Sigmoid colon (tissue), 4 donors: ENCODE data around the gene CORO2B.

ENCODE experiments used
- EP300 ChIP-seq, 4 donors: sonication (generic); formaldehyde crosslinking; IDR thresholded peaks; one replicate each; pipeline ENCODE4 v1.6.1; 2017; ENCODE audit warnings: antibody characterized with exemption in 4 of 4
- POLR2A ChIP-seq, 2 donors: fragments of 450-650 bp; IDR thresholded peaks; one replicate each; pipeline ENCODE4 v1.6.1; 2016; ENCODE audit warnings: antibody characterized with exemption in 2 of 2, mild to moderate bottlenecking in 2 of 2, moderate library complexity in 2 of 2
- POLR2AphosphoS5 ChIP-seq, 4 donors: sonication (generic); formaldehyde crosslinking; IDR thresholded peaks; one replicate each; pipeline ENCODE4 v1.6.1; 2017; ENCODE audit warnings: antibody characterized with exemption in 4 of 4
- TF ChIP-seq, protein P1 (sequence below), 4 experiments: fragments of 450-650 bp in 3 of 4; fragments of 200-600 bp in 1 of 4; IDR thresholded peaks; one replicate each; pipeline ENCODE4 v1.5.1; 2016 to 2019; ENCODE audit warnings: antibody characterized with exemption in 4 of 4, mild to moderate bottlenecking in 3 of 4, moderate library complexity in 2 of 4

DNA sequence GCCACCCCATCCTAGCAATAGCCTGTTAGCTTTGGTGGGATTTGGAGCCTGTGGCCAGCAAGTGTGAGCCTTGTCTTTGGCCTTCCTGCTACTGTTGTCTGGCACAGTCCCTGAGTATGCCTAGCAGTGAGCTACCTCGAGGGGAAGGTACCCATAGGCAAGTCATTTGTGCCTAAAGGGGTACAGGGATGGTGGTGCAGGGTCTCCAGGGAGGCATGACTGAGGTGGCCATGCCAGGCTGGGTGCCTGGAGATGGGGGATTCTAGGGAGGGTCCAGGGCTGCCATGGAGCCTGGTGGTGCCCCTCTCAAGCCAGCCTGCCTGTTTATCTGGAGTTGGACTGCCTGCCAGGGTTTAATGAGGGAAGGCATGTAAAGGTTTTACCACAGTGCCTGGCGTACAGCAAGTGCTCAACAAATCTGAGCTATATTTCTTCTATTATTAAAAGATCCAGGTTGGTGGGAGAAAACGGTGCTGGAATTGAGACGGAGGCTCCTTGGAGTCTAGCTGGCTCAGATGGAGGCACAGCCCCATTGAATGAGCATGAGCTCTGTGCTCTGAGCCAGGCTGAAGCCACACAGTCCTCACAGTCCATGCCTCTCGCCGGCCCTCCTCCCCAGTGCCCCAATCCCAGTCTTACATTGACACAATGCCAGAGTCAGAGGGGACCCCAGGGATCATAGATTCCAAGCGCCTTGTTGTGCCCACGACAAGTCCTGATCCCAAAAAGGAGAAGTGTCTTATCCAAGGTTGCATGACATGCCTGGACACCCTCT, 76.2 kb downstream of the CORO2B start:
- TF ChIP-seq, protein P1, sequence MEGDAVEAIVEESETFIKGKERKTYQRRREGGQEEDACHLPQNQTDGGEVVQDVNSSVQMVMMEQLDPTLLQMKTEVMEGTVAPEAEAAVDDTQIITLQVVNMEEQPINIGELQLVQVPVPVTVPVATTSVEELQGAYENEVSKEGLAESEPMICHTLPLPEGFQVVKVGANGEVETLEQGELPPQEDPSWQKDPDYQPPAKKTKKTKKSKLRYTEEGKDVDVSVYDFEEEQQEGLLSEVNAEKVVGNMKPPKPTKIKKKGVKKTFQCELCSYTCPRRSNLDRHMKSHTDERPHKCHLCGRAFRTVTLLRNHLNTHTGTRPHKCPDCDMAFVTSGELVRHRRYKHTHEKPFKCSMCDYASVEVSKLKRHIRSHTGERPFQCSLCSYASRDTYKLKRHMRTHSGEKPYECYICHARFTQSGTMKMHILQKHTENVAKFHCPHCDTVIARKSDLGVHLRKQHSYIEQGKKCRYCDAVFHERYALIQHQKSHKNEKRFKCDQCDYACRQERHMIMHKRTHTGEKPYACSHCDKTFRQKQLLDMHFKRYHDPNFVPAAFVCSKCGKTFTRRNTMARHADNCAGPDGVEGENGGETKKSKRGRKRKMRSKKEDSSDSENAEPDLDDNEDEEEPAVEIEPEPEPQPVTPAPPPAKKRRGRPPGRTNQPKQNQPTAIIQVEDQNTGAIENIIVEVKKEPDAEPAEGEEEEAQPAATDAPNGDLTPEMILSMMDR (IDR thresholded peaks at IDR 0.05): no peak
- TF ChIP-seq POLR2A (IDR thresholded peaks at IDR 0.05) (no peak), POLR2AphosphoS5 (IDR thresholded peaks at IDR 0.05) (no peak), EP300 (IDR thresholded peaks at IDR 0.05) (no peak)
